ENCODE data around the gene CYLD. TPM values are rescaled to one million over a fixed set of nuclear protein-coding genes. Genes with fewer than 3 reads are reported as not detected.

The CYLD gene
- total and polyA plus RNA-seq, 11 donors: 7.5 to 68.8 (median 38.8) TPM

DNA sequence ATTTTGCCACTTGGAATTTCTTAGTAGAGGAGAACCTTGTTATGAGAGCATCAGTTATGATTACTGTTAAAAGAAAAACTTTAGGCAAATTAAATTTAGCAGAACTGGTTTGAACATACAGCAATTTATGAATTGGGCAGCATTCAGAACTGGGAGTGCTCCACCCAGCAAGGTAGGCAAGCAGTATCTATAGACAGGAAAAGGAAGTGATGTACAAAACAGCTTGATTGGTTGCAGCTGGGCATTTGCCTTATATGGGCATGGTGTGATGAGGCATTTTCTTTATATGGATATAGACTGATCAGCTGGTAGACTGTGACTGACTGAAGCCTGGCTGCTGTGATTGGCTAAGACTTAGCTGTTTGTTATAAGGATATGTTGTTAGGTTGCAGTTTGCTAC lies 17.6 kb upstream of the CYLD start:
- DNase-seq (no peak), ATAC-seq (no peak)
- no peak overlapping the region for H3K4me3 ChIP-seq
- no peaks in the 10 kb centered on the region for H3K4me1 ChIP-seq
- no peak overlapping the region for H3K27ac ChIP-seq
- H3K9me3 ChIP-seq: peaks cover 0 to 7% (median 0%) of the 10 kb centered on the region in 12 donors
- no peaks in the 10 kb centered on the region for H3K27me3 ChIP-seq
- intact Hi-C loops (cut with DNase I): no loop called here
- TF ChIP-seq CTCF (IDR thresholded peaks at IDR 0.05) (no peak), POLR2A (IDR thresholded peaks at IDR 0.05) (no peak)
- peaks cover 0 to 74% (median 0%) of the 10 kb centered on the region in 9 donors for H3K36me3 ChIP-seq

DNA sequence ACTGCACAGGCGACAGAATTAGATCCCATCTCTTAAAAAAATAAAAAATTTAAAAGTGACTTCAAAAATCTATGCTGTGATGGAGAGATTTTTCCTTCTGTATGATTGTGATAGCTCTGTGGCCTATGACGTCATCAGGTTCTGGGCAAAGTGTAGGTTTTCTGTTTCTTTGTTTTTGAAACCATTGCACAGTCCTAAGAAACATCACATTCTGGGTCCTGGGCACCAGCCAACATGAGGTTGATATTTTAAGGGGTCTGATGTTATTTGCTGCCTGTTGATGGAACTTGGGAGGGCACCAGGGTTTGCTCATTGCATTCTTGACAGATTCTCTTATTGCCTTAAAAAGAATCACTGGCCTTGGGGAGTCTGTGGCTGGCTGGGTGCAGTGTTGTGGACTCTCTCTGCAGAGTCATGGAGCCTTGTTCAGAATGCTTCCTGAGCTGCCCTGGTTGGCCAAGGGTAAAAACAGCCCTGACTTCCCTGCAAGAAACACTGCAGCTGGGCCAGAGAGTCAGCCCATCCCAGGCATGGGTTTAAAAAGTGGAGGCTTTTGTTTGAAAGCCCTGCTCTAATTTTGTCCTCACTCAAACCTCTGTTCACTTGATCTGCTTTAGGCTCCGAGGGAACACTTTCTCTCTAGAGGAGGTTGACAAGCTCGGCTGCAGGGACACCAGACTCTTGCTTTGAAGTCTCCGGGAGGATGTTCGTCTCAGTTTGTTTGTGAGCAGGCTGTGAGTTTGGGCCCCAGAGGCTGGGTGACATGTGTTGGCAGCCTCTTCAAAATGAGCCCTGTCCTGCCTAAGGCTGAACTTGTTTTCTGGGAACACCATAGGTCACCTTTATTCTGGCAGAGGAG lies 10.5 kb upstream of the CYLD start:
- no peak for TF ChIP-seq CTCF (IDR thresholded peaks at IDR 0.05)
- TF ChIP-seq POLR2A (IDR thresholded peaks at IDR 0.05): no peak
- intact Hi-C loops (cut with DNase I): loop anchor here in 1 of 10 donors (10.0 kb wide), 1 partner anchor 137 kb away; no protein-coding TSS in a partner anchor
- H3K27ac ChIP-seq: no peak overlapping the region
- peaks cover 0 to 48% (median 0%) of the 10 kb centered on the region in 9 donors for H3K36me3 ChIP-seq
- no peaks in the 10 kb centered on the region for H3K9me3 ChIP-seq
- DNase-seq (no peak), ATAC-seq (no peak)
- H3K4me3 ChIP-seq: no peak overlapping the region
- H3K27me3 ChIP-seq: no peaks in the 10 kb centered on the region
- 75 to 98% (median 78%) methylated on average over 2 to 6 of the region's 6 CpGs for WGBS, 4 donors
- H3K4me1 ChIP-seq: no peaks in the 10 kb centered on the region

- TF ChIP-seq POLR2A (IDR thresholded peaks at IDR 0.05) (no peak), CTCF (IDR thresholded peaks at IDR 0.05) (no peak)
- intact Hi-C loops (cut with DNase I): loop anchor here in 1 of 10 donors (10.0 kb wide), 1 partner anchor 137 kb away; no protein-coding TSS in a partner anchor
- WGBS, 4 donors: 74 to 83% (median 80%) methylated on average over 10 of the region's 10 CpGs
- DNase-seq (no peak), ATAC-seq (peak in 1 of 4 donors; percentile 24)
- no peaks in the 10 kb centered on the region for H3K9me3 ChIP-seq
- H3K27ac ChIP-seq: no peak overlapping the region
- H3K27me3 ChIP-seq: no peaks in the 10 kb centered on the region
- no peaks in the 10 kb centered on the region for H3K4me1 ChIP-seq
- H3K36me3 ChIP-seq: peaks cover 0 to 41% (median 0%) of the 10 kb centered on the region in 9 donors
- H3K4me3 ChIP-seq: no peak overlapping the region
These were observed 9.7 kb upstream of the CYLD start for GRCh38 chr16:50731989-50732832.

- H3K27me3 ChIP-seq: no peaks in the 10 kb centered on the region
- no peak for DNase-seq
- no peaks in the 10 kb centered on the region for H3K4me1 ChIP-seq
- TF ChIP-seq POLR2A (IDR thresholded peaks at IDR 0.05) (no peak), CTCF (IDR thresholded peaks at IDR 0.05) (no peak)
- peaks cover 0 to 30% (median 0%) of the 10 kb centered on the region in 9 donors for H3K36me3 ChIP-seq
- H3K27ac ChIP-seq: no peak overlapping the region
- H3K9me3 ChIP-seq: no peaks in the 10 kb centered on the region
- H3K4me3 ChIP-seq: no peak overlapping the region
- intact Hi-C loops (cut with DNase I): loop anchor here in 1 of 10 donors (10.0 kb wide), 1 partner anchor 139 kb away; no protein-coding TSS in a partner anchor
- WGBS, 4 donors: 93 to 96% (median 94%) methylated on average over 7 of the region's 7 CpGs
- ATAC-seq: no peak
These were observed 8.4 kb upstream of the CYLD start for GRCh38 chr16:50733468-50733867.

Data from heart left ventricle (tissue), 16 donors.